ENCODE data around the gene ITIH5.

The ITIH5 gene

GRCh38 chr10:7593063-7593462 is 73.7 kb downstream of the ITIH5 start:
- H3K4me3 ChIP-seq (ENCODE audit: low read depth, low read length), result no peak overlapping the region
- no peak for TF ChIP-seq CTCF (IDR thresholded peaks at IDR 0.05; ENCODE audit: borderline replicate concordance, insufficient read depth, low read depth, low read length)

- no peak for TF ChIP-seq CTCF (IDR thresholded peaks at IDR 0.05; ENCODE audit: borderline replicate concordance, insufficient read depth, low read depth, low read length)
- no peak overlapping the region for H3K4me3 ChIP-seq (ENCODE audit: low read depth, low read length)
Observed at GRCh38 chr10:7592627-7593026, 74.1 kb downstream of the ITIH5 start.

- TF ChIP-seq CTCF (IDR thresholded peaks at IDR 0.05; ENCODE audit: borderline replicate concordance, insufficient read depth, low read depth, low read length), result no peak
- no peak overlapping the region for H3K4me3 ChIP-seq (ENCODE audit: low read depth, low read length)
Observed at GRCh38 chr10:7590271-7590670, 76.5 kb downstream of the ITIH5 start.

- no peak overlapping the region for H3K4me3 ChIP-seq (ENCODE audit: low read depth, low read length)
- no peak for TF ChIP-seq CTCF (IDR thresholded peaks at IDR 0.05; ENCODE audit: borderline replicate concordance, insufficient read depth, low read depth, low read length)
Observed at GRCh38 chr10:7589748-7590147, 77.0 kb downstream of the ITIH5 start.

- no peak for TF ChIP-seq CTCF (IDR thresholded peaks at IDR 0.05; ENCODE audit: borderline replicate concordance, insufficient read depth, low read depth, low read length)
- H3K4me3 ChIP-seq (ENCODE audit: low read depth, low read length), result no peak overlapping the region
Observed at GRCh38 chr10:7587865-7588188, 78.9 kb downstream of the ITIH5 start.

GRCh38 chr10:7587168-7587864 is 79.5 kb downstream of the ITIH5 start:
- TF ChIP-seq CTCF (IDR thresholded peaks at IDR 0.05; ENCODE audit: borderline replicate concordance, insufficient read depth, low read depth, low read length), result no peak
- H3K4me3 ChIP-seq (ENCODE audit: low read depth, low read length), result no peak overlapping the region

- no peak for TF ChIP-seq CTCF (IDR thresholded peaks at IDR 0.05; ENCODE audit: borderline replicate concordance, insufficient read depth, low read depth, low read length)
Observed at GRCh38 chr10:7585228-7585627, 81.5 kb downstream of the ITIH5 start.

More at GRCh38 chr10:7585228-7585627, 81.5 kb downstream of the ITIH5 start:
- no peak overlapping the region for H3K4me3 ChIP-seq (ENCODE audit: low read depth, low read length)

All from GM12875 (cell line).